Mesenchymal stem cell (in vitro differentiated cells and primary cell): ENCODE results near the gene MOB2.

ENCODE experiments used
- DNase-seq: peaks from one replicate; pipeline ENCODE4 v3.0.0-alpha.2; 2013
- H2AFZ ChIP-seq: one replicate; pipeline ENCODE4 v1.6.1; 2013; ENCODE audit warnings: low read depth, mild to moderate bottlenecking, control low read depth, inconsistent platforms, low read length, moderate library complexity
- H2AK5ac ChIP-seq: 2 replicates; pipeline ENCODE4 v1.6.1; 2013; ENCODE audit warnings: low read length, moderate library complexity, mild to moderate bottlenecking, inconsistent platforms; ENCODE audit not compliant: severe bottlenecking
- H2BK120ac ChIP-seq: one replicate; pipeline ENCODE4 v1.6.1; 2013; ENCODE audit warnings: low read depth, mild to moderate bottlenecking, inconsistent platforms, low read length, moderate library complexity
- H2BK12ac ChIP-seq, 2 experiments: one replicate each; pipeline ENCODE4 v1.6.1; 2013; ENCODE audit warnings: inconsistent platforms in 2 of 2, low read length in 2 of 2, mild to moderate bottlenecking in 2 of 2, moderate library complexity in 2 of 2, control low read depth in 1 of 2
- H2BK15ac ChIP-seq: one replicate; pipeline ENCODE4 v1.6.1; 2013; ENCODE audit warnings: mild to moderate bottlenecking, low read depth, inconsistent platforms; ENCODE audit not compliant: poor library complexity, severe bottlenecking
- H2BK5ac ChIP-seq: 2 replicates; pipeline ENCODE4 v1.6.1; 2013; ENCODE audit warnings: low read depth, mild to moderate bottlenecking, low read length, control low read depth, inconsistent platforms; ENCODE audit not compliant: poor library complexity, severe bottlenecking
- H3K14ac ChIP-seq, 2 experiments: one replicate each; pipeline ENCODE4 v1.6.1; 2013; ENCODE audit warnings: inconsistent platforms in 2 of 2, low read length in 2 of 2, control low read depth in 1 of 2, mild to moderate bottlenecking in 1 of 2, moderate library complexity in 1 of 2
- H3K18ac ChIP-seq, 2 experiments: one replicate each; pipeline ENCODE4 v1.6.1; 2013; ENCODE audit warnings: inconsistent platforms in 2 of 2, low read length in 2 of 2, control low read depth in 1 of 2, low read depth in 1 of 2, mild to moderate bottlenecking in 1 of 2
- H3K23ac ChIP-seq, 2 experiments: one replicate each; pipeline ENCODE4 v1.6.1; 2013; ENCODE audit warnings: inconsistent platforms in 2 of 2, low read length in 2 of 2, mild to moderate bottlenecking in 2 of 2, moderate library complexity in 2 of 2, control low read depth in 1 of 2
- H3K27ac ChIP-seq: 2 replicates; pipeline ENCODE4 v1.5.1; 2013; ENCODE audit warnings: mild to moderate bottlenecking, moderate library complexity, low read length, control low read depth, inconsistent platforms; ENCODE audit not compliant: poor library complexity, severe bottlenecking
- H3K27me3 ChIP-seq, 2 experiments: 2 replicates each; pipeline versions ENCODE4 v1.6.1 to v1.7.0; 2013; ENCODE audit warnings: low read length in 2 of 2, mild to moderate bottlenecking in 2 of 2, moderate library complexity in 2 of 2, control low read depth in 1 of 2, inconsistent platforms in 1 of 2; ENCODE audit not compliant: control insufficient read depth in 1 of 2, insufficient read depth in 1 of 2
- H3K36me3 ChIP-seq, 2 experiments: 2 replicates each; pipeline versions ENCODE4 v1.6.1 to v1.7.0; 2013; ENCODE audit warnings: low read length in 2 of 2, control low read depth in 1 of 2, inconsistent platforms in 1 of 2, low read depth in 1 of 2, mild to moderate bottlenecking in 1 of 2; ENCODE audit not compliant: insufficient read depth in 2 of 2, control insufficient read depth in 1 of 2
- H3K4ac ChIP-seq, 2 experiments: one replicate each; pipeline ENCODE4 v1.6.1; 2013; ENCODE audit warnings: inconsistent platforms in 2 of 2, low read length in 2 of 2, mild to moderate bottlenecking in 2 of 2, moderate library complexity in 2 of 2, control low read depth in 1 of 2, low read depth in 1 of 2
- H3K4me1 ChIP-seq: 2 replicates; pipeline ENCODE4 v1.6.1; 2013; ENCODE audit warnings: low read depth, low read length, control low read depth; ENCODE audit not compliant: control insufficient read depth, insufficient read depth
- H3K4me2 ChIP-seq: 2 replicates; pipeline ENCODE4 v1.6.1; 2013; ENCODE audit warnings: low read length, mild to moderate bottlenecking, inconsistent platforms; ENCODE audit not compliant: poor library complexity, severe bottlenecking
- H3K4me3 ChIP-seq, 2 experiments: 2 replicates each; pipeline versions ENCODE4 v1.5.1 to v1.7.0; 2013; ENCODE audit warnings: low read length in 2 of 2, mild to moderate bottlenecking in 2 of 2, control low read depth in 1 of 2, low read depth in 1 of 2; ENCODE audit not compliant: insufficient read depth in 1 of 2
- H3K79me1 ChIP-seq: replicated peaks from 2 replicates; pipeline ENCODE4 v1.6.1; 2013; ENCODE audit warnings: mild to moderate bottlenecking, control low read depth, low read length, inconsistent platforms; ENCODE audit not compliant: poor library complexity, severe bottlenecking
- H3K9ac ChIP-seq: 2 replicates; pipeline ENCODE4 v1.7.0; 2013; ENCODE audit warnings: mild to moderate bottlenecking, low read length, moderate library complexity
- H3K9me3 ChIP-seq: 2 replicates; pipeline ENCODE4 v1.7.0; 2013; ENCODE audit warnings: mild to moderate bottlenecking, low read length; ENCODE audit not compliant: control insufficient read depth
- H4K8ac ChIP-seq: one replicate; pipeline ENCODE4 v1.6.1; 2013; ENCODE audit warnings: inconsistent platforms, mild to moderate bottlenecking, low read length, moderate library complexity
- H4K91ac ChIP-seq: one replicate; pipeline ENCODE4 v1.6.1; 2013; ENCODE audit warnings: mild to moderate bottlenecking, low read length, inconsistent platforms
- WGBS: methylation state at CpG from one replicate; pipeline ENCODE4 v1.1.7; 2013; ENCODE audit warnings: mixed read lengths; 5-methylcytosine and 5-hydroxymethylcytosine counted together

The MOB2 gene

DNA sequence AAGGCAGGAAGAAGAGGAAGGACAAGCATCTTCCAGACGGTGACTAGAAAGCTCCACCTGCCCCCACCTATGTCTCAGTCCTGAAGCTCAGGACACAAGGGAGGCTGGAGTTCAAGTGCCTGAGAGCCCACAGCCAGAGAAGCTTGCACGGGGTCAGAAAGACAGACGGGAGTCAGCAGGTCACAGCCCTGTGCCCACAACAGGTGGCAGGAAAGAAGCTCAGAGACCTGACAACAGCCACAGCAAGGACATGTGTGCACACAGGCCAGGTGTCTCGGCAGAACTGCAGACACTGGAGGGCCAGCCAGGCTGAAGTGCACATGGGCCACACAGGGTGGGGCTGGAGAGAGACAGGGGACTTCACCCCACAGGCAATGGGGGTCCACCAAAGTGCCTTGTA lies 37.2 kb upstream of the MOB2 start:
- H3K9ac ChIP-seq: no peak overlapping the region
- no peak overlapping the region for H2BK5ac ChIP-seq
- H3K79me1 ChIP-seq: peaks cover 63% of the 10 kb centered on the region
- DNase-seq: no peak
- no peak overlapping the region for H4K8ac ChIP-seq
- H3K27me3 ChIP-seq: no peaks in the 10 kb centered on the region
- H3K14ac ChIP-seq: no peak overlapping the region
- no peak overlapping the region for H3K18ac ChIP-seq
- H3K4me1 ChIP-seq: peaks cover 8% of the 10 kb centered on the region
- no peak overlapping the region for H3K23ac ChIP-seq
- H3K9me3 ChIP-seq: no peaks in the 10 kb centered on the region
- H3K4me3 ChIP-seq: no peak overlapping the region
- H3K36me3 ChIP-seq: peaks cover 0 to 33% of the 10 kb centered on the region in 2 experiments
- H3K27ac ChIP-seq: no peak overlapping the region
- no peak overlapping the region for H4K91ac ChIP-seq
- H2BK15ac ChIP-seq: no peak overlapping the region
- H2AFZ ChIP-seq: no peak overlapping the region
- no peak overlapping the region for H2BK12ac ChIP-seq
- no peak overlapping the region for H2BK120ac ChIP-seq
- no peak overlapping the region for H3K4ac ChIP-seq
- no peak overlapping the region for H3K4me2 ChIP-seq
- H2AK5ac ChIP-seq: no peak overlapping the region
- 97% methylated on average over 4 of the region's 4 CpGs for WGBS

DNA sequence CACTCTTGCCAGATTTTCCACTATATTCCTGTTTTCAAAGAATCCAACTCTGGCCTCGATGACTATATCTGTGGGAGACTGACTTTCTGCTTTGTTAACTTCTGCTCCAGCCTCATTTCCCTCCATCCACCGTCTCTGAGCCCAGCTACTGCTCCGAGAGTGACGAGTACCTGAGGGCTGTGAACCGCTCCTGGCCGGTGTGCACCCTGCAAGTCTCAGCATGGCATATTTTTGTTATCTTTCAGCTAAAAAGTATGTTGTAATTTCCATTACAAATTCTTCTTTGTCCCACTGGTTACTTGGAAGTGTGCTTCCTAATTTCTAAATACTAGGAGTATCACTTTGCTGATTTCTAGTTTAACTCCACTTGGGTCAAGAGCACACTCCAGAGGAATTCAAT lies 36.5 kb upstream of the MOB2 start:
- Histone ChIP-seq H2BK5ac (no peak overlapping the region), H3K23ac (no peak overlapping the region), H2AFZ (no peak overlapping the region), H3K14ac (no peak overlapping the region), H3K4me1 (peaks cover 7% of the 10 kb centered on the region), H3K4me3 (no peak overlapping the region), H4K91ac (no peak overlapping the region), H3K18ac (no peak overlapping the region), H3K79me1 (peaks cover 62% of the 10 kb centered on the region), H3K36me3 (peaks cover 0 to 29% of the 10 kb centered on the region in 2 experiments), H3K27ac (no peak overlapping the region), H2BK12ac (no peak overlapping the region), H3K4me2 (no peak overlapping the region), H3K4ac (no peak overlapping the region), H3K27me3 (no peaks in the 10 kb centered on the region), H3K9me3 (no peaks in the 10 kb centered on the region), H2AK5ac (no peak overlapping the region), H2BK120ac (no peak overlapping the region), H4K8ac (no peak overlapping the region), H2BK15ac (no peak overlapping the region), H3K9ac (no peak overlapping the region)
- DNase-seq: no peak
- WGBS: 95% methylated on average over 2 of the region's 6 CpGs

DNA sequence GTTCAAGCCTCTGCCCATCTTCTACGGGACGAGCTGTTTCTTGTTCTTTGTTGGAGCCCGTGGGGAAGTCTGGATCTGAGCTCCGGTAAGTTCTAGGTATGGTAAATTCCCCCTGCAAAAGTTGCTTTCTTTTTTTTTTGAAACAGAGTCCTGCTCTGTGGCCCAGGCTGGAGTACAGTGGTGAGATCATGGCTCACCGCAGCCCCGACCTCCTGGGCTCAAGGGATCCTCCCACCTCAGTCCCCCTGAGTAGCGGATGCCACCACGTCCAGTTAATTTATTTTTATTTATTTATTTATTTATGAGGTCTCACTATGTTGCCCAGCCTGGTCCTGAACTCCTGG lies 35.5 kb upstream of the MOB2 start:
- Histone ChIP-seq H2BK5ac (no peak overlapping the region), H3K23ac (no peak overlapping the region), H3K9me3 (no peaks in the 10 kb centered on the region), H3K27me3 (no peaks in the 10 kb centered on the region), H3K18ac (no peak overlapping the region), H3K79me1 (peaks cover 65% of the 10 kb centered on the region), H3K4ac (no peak overlapping the region), H2BK15ac (no peak overlapping the region), H3K4me1 (peaks cover 13% of the 10 kb centered on the region), H4K8ac (no peak overlapping the region), H2AFZ (no peak overlapping the region), H2BK120ac (no peak overlapping the region), H3K27ac (no peak overlapping the region), H2AK5ac (no peak overlapping the region), H3K36me3 (peaks cover 0 to 27% of the 10 kb centered on the region in 2 experiments), H3K4me3 (no peak overlapping the region), H3K4me2 (no peak overlapping the region), H3K14ac (no peak overlapping the region), H3K9ac (no peak overlapping the region), H4K91ac (no peak overlapping the region), H2BK12ac (no peak overlapping the region)
- WGBS: 99% methylated on average over 6 of the region's 8 CpGs
- DNase-seq: no peak

DNA sequence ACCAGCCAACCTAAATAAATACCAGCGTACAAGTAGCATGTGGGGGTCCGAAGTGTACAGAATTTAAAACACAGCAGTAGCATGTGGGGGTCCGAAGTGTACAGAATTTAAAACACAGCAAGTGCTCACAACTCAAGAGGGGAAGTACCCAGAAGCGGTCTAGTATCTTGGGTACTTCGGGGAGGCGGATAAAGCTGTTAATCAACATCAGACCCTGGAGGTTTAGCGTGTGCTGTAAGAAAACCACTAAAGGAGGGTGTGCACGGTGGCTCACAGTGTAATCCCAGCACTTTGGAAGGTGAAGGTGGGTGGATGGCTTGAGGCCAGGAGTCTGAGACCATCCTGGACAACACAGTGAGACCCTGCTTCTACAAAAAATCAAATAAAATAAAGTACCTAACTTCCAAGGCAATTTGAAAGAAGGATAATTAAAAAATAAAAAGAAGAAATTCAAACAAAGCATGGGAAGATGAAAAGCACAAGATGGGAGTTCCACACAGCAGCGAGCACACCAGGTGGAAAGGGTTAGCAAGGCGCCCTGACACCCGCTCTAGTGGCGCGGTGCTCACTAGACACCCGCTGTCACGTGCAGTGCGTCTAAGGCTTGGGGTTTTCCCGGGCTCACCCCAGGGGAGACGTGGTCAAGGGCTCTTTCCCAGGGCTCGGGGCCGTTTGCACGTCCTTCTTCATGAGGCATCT lies 35.0 kb upstream of the MOB2 start:
- 97% methylated on average over 20 of the region's 21 CpGs for WGBS
- Histone ChIP-seq H4K91ac (no peak overlapping the region), H3K9ac (no peak overlapping the region), H3K4me2 (no peak overlapping the region), H2BK120ac (no peak overlapping the region), H3K9me3 (no peaks in the 10 kb centered on the region), H4K8ac (no peak overlapping the region), H3K27ac (no peak overlapping the region), H3K79me1 (peaks cover 63% of the 10 kb centered on the region), H3K4ac (no peak overlapping the region), H2BK5ac (no peak overlapping the region), H2BK15ac (no peak overlapping the region), H3K27me3 (no peaks in the 10 kb centered on the region), H2AK5ac (no peak overlapping the region), H3K18ac (no peak overlapping the region), H2AFZ (no peak overlapping the region), H3K36me3 (peaks cover 0 to 22% of the 10 kb centered on the region in 2 experiments), H2BK12ac (no peak overlapping the region), H3K4me1 (peaks cover 18% of the 10 kb centered on the region), H3K23ac (no peak overlapping the region), H3K4me3 (no peak overlapping the region), H3K14ac (no peak overlapping the region)
- no peak for DNase-seq
